Colon (tissue), 2 donors: ENCODE measurements around the gene LMX1B.
"Not testable (repeated sequence)": the region's sequence is repeated elsewhere in the genome, so short reads cannot be mapped to it uniquely, and the experiment has no call there.

ENCODE experiments used
- FAIRE-seq: peaks from 2 replicates; lab custom pipeline; 2012; peaks lifted over from hg19 to GRCh38; lab: Jason Lieb, UNC
- donor health status: control.
- donor health status: control.

LMX1B gene

DNA sequence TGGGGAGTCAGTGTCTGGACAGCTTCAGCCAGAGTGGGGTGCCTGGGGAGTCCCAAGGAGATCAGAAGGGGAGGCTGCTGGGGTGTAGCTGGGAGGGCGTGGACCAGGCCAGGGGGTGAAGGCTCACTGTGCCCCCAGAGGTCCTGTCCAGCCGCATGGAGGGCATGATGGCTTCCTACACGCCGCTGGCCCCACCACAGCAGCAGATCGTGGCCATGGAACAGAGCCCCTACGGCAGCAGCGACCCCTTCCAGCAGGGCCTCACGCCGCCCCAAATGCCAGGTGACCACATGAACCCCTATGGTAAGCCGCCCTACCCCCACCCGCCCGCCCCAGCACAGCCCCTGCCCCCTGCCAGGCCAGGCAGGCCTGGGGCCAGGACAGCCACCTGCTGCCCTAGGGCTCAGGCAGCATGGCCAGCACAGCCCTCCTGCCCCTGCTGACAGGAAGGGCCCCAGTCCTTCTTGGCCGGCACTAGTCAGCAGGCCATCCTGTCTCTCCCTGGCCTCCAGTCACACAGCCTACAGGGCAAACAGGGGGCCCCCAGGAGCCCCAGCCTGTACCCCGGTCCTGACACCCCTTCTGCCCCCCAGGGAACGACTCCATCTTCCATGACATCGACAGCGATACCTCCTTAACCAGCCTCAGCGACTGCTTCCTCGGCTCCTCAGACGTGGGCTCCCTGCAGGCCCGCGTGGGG lies 82.1 kb downstream of the LMX1B start:
- FAIRE-seq = no peak

DNA sequence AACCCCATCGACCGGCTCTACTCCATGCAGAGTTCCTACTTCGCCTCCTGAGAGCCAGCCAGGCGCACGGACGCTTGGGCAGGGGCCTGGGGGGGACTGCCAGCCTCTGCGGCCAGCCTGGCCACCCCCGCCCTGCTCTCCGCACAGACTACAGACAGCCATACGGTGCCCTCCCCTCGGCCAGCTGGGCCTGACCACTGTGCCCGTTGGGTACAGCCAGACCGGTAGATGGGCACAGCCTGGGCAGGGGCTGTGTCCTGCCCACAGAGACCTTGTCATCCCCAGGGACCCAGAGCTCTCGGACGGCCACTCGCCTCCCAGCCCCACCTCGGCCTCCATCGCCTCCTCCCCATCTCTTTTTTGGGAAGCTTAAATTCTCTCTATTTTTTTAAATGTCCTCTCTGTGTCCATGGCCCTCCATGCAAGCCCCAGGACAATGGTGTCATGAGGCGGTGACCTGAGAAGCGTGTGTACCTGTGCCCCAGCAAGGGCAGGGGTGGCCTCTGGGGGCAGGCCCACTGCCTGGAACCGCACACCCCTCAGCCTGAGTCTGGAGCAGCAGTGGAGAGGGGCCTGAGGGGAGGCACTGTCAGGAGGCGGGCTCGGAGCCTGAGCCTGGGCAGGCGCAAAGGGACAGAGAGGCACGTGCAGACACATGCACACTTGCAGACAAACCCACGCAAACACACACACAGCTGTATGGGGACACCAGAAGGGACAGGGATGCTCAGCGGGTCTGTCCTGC lies 82.8 kb downstream of the LMX1B start:
- no peak for FAIRE-seq

DNA sequence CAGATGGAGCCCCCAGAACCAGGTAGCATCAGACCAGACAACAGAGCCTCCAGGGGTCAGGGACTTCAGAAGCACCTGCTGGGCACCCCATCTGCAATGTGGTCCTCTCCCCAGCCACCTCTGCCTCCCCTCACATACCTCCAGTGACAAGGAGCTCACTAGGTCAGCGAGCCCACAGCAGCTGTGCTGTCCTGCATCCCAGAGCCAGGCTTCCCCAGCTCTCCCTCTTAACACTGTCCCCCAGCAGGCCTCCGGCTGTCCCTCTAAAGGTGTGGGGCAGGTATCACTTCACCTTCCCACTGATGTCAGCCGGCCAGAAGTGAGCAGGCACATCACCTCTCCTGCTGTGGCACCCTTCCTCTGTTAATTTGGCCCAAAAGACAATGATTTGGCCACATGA lies 83.6 kb downstream of the LMX1B start:
- FAIRE-seq = no peak

DNA sequence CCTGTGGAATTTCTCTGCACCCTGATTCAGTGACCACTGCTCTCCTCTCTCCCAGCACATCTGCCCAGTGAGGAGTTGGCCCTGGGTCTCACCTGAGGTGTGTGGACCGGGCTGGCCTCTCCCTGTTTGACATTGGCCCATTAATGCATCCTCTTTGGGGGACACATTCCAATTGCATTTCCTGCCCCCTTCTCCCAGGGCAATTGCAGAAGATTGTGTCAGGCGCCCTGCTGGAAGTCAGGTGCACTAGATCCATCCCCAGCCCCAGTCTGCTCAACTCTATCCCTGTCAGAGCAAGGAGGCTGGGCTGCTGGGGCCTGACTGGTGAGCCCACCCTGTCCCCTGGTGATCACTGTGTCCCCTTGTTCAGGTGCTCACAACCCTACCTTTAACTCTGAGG lies 84.5 kb downstream of the LMX1B start:
- FAIRE-seq = no peak

DNA sequence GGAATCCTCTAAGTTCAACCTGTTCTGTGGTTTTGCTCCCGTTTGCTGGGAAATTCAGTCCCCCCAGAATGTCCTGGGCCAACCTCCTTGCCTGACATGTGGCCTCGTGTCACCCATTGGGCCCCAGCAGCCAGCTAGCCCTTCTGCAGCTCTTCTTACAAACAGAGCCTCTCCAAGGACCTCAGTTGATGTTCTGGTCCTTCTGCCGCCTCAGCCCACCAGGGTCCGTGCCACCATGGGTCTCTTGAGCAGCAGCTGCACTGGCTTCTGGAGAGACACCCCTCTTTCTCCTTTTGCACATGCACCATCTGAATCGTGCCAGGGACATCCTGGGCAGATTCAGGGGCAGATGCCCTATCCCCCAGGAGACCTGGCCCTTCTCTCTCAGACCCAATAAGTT lies 85.0 kb downstream of the LMX1B start:
- no peak for FAIRE-seq

DNA sequence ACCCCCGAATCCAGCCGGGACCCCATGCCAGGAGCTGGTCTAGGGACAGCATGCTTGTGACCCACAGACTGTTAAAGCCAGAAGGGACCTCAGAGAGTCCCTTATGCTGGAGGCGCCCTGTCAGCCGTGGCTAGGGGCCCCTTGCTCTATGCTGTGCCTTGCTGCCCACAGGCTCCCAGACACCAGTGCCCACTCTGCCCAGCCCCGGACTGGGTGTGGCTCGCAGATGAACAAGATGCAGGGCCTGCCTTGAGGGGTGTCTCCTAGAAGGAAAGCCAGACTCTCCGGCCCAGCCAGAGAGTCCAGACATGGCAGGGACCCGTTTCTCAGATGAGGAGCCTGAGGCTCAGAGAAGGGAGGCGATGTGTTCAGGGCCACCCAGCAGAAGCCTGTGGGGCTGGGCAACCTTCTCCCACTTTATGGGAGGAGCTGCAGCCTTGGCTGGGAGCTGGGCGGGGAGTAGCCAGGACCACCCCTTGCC lies 85.7 kb downstream of the LMX1B start:
- FAIRE-seq = no peak

DNA sequence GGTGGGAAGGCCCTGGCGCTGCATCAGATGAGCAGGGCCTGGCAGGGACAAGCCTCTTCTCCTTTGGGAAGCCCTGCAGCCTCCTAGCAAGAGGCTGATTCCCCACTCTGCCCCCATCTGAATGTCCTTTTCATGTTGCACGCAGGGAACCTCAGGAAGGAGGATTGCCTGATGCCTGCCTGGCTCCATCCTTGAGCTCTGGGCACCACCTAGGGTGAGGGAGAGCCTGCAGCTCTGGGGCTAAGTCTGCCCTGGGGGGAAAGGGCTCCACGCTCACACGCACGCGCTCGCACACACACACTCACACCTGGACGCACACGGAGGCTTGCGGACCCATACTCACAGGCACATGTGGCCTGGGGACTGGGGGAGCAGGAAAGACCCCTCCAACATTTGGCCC lies 86.6 kb downstream of the LMX1B start:
- no peak for FAIRE-seq

DNA sequence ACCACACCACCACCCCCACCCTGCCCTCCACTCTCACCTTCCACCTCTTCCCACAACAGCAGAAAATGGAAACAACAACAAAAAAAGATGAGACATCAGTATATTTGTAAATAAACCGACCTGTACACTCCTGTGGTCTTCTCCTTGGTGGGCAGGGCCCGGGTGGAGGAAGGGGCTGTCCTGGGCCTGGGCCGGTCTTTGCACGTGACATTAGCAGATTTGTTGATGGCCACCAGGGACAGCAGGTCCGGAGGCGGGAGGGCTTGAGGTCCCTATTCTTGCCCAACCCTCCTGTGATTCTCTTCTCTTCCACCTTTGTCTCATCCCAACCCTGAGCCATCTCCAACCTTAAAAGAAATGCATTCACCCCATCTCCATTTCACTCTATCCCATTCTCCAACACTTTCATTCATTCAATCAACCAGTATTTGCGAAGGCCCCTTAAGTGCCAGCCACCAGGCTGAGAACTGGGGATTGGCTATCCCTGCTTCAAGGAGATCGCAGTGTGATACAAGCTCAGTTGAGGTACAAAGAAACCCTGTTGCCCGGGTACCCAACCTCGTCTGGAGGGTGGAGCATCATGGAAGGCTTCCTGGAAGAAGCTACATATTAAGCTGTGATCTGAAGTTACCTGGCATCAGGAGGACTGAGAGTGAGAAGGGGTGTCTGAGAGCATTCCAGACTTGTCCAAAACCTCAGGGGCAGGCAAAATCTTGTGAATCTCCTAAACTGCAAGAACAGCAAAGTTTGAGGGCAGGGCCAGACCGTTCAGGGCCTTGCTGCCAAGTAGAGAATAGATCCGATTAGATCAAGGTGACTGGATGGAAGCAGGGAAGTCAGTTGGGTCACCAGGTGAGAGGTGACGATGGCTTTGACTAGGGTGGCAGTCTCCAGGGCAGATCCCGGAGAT lies 87.4 kb downstream of the LMX1B start:
- FAIRE-seq = no peak

DNA sequence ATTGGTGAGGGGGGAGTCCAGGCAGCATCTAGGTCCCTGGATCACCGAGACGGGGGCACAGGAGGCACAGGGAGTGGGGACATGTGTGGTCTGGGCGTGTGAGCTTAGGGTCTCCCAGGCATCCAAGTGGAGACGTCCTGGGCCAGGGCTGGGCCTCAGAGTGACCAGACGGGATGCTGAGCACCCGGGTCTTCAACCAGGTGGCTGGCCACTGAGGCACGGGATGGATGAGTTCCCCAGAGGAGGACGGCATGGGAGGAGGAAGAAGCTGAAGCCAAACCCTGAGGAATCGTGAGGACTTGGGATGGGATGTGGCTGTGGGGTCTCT lies 88.0 kb downstream of the LMX1B start:
- no peak for FAIRE-seq

DNA sequence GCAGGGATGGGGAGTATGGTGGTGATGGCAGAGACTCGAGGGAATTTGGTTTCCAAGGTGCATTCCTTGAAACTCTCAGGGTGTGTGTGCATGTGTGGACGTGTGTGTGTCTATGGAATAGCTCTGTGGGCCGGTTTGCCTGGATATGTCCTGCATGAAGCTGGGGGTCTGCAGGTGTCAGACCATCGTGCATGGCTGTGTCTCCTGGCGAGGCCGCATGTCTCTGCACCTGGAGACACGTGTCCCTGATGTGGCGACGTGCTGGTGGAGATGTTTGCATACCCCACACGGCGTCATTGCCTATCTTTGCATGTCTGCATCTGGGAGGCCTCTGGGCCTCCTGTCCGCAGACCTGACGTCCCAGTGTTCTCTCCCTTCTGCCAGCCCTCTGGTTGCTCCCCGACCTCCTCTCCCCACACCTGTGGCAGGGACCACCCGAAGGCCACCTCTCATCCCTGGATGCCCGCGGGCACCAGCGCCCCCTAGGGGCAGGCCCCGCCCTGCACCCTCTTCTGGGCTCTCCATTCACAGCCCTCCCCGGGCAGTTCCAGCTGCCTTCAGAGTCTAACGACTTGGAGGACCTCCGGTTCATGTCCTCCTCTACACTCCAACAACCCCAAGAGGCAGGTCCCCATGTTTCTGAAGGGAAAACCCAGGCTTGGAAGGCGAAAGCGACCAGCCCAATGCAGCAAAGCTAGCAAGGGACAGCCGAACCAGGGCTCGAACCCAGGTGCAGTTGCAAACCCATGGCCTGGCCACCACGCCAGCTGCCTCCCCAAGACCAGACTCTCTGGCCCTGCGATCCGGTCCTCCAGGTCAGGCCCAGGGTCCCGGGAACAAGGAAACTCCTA lies 88.6 kb downstream of the LMX1B start:
- FAIRE-seq = no peak

DNA sequence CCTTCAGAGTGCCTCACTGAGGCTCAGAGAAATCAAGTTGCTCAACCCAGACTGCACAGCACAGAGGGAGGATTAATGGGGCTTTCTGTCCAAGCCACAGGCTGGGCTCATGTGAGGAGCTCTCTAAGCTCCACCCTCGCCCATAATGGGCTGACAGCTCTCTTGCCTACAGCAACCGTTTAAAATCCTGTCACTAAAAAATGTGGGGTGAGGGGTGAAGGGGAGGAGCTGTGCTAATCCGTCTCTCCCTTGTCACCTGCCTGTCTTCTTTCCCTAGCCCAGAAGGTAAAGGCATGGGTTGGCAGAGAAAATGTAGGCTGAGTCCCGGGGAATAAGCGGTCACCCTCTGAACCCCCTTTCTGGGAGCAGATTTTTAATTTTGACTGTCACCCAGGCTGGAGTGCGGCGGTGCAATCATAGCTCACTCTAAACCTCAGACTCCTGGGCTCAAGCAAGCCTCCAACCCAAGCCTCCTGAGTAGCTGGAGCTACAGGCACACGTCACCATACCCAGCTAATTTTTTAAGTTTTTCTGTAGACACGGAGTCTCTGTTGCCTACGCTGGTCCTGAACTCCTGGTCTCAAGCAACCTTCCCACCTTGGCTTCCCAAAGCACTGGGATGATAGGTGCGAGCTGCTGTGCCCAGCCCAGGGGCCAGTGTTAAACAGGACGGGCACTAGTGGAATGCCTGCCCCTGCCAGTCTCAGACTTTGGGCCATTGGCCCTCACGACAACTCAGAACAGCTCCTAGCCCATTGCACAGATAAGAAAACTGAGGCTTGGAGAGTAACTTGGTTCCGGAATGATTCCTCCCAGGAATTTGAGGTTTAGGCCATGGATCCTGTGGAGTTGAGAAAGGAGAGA lies 89.5 kb downstream of the LMX1B start:
- no peak for FAIRE-seq

DNA sequence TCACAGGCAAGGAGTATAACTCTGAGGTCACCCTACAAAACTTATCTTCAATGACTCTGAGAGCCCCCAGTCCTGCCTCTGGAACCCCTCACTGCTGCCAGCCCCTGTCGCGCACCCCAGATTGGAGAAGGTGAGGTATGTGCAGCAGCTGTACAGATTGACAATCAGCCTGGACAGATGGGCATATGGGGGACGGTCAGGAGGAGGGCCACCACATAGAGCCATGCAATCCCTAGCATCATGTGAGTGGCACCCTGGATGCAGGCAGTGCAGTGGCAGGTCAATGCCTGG lies 90.1 kb downstream of the LMX1B start:
- no peak for FAIRE-seq

DNA sequence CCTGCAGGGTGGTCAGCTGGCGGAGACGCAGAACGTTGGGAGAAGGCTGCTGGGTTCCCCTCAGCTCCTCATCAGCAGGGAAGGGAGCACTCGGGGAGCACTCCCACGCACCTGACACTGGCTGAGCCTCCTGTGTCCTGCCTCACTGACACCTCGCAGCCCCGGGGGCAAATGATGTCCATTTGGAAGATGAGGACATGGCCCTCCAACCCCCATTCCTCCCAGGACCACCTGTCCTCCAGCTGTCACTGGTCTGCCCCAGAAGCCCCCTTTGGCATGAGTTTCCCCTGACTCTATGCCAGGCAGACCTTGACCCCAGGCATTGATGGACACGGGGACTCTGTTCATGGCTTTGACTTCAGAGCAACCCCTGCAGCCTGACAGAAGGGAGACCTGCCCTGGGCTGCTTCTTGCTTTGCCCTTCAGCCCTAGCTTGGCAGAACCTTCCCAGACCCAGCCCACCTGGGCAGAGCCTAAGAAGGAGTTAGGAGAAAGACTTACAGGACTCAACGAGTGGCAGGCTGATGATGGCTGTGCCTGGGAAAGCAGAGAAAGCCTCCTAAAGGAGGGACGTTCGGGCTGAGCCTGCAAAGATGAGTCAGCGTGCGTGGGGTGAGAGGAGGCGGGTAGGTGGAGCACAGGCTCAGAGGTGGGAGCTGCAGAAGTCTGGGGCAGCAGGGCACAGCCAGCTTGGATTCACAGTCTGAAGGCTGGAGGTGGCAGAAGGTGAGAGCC lies 90.6 kb downstream of the LMX1B start:
- no peak for FAIRE-seq

DNA sequence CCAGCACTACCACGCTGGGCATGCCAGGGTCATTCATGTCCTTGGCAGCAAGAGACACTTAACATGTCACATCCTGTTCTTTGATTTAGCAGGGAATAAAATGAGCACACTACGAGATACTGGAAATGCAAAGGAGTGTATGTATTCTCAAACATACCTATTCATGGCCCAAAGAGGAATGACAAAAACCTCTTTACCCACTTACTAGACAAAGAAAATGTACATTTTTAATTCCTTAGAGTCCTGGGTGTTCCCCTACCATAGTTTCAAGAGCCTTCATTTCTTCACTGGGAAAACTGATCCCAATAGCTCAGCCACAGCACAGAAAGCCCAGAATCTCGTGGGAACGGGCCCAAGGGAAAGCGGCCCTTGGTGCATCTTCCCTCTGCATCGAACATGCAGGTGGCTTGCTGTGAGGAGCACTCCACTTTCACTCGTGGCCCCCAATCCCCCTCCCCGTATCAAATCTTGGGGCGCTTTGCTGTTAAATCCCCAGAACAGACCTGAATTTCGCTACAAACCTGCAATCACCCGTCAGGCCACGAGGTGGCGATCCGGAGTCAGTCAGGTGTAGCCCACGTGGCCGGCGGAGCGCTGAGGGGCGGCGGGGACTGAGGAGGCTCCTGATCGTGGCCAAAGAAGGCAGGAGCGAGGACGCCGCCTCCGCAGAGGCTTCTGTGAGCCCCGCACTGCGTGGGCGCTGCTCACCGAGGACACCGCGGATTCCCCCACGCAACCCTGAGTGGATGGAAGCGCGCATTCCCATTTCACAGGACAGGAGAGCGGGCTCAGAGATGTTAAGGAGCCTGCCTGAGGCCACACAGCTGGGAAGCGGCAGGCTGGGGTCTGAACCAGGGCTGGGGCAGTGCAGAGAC lies 91.4 kb downstream of the LMX1B start:
- no peak for FAIRE-seq

DNA sequence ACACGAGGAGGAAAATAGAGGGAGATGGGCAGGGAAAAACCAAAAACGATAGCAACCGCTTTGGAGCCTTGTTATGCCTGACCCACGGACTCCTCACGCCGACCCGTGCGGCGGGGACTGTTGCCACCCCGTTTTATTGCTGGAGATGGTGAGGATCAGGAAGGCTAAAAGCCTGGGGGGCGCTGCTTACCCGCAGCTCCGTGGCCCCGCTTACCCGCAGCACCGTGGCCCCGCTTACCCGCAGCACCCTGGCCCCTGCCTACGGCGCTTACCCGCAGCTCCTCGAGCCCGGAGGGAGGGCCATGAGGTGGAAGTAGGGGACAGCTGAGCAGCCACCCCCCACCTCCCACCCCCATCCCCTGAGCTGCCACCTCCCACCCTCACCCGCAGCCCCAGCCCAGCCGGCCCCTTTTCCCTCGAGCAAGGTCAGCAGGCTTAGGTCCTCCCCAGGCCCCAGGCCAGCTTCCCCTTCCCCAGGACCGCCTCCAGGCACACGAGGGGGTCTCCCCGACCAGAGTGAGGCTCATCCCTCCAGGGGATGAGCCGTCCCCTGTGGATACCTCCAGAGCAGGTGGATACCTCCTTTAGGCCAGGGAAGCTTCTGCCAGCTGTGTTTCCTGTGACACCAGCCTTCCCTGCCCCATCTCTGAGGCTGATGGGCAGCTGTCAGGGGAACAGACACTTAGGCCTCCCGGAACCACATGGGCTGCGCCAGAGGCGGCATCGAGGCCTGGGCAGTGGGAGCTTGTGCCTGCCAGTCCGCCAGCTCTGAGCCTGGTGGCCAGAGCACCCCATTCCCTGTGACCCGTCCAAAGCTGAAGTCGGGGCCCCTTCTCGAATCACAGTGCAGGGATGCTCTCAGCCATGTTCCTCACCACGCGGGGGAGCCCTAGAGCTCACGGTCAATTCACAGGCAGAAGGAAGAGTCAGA lies 92.3 kb downstream of the LMX1B start:
- no peak for FAIRE-seq

DNA sequence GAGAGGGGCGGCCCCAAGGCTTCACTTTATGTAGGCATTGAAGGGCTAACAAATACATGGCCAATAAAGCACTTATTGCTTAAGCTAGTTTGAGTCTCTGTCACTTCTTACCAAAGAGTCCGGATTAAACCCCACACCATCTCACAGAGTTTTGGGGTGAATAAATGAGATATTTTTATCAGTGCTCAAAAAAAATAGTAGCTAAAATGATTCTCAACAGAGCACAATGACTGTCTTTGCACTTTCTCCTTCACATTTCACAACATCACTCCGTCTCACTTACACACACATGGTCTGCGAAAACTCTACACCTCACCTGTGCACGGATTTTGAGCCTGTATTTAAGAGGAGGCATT lies 92.9 kb downstream of the LMX1B start:
- no peak for FAIRE-seq

DNA sequence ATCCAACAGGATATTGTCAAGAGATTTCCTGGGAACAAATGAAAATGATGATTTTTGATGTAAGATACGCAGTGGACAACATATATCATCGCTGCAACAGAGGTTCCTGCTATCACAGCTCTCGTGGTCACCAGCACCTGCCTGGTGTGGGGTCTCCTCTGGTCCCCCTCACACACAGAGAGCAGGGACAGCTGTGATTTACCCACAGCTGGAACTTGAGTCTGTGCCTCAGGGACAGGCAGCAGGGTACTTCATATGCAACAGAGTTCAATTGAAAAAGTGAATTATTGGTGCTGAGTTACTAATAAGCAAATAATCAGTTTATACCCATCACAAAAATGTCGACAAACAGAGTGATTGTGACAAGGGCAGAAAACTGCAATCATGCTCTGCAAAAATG lies 93.4 kb downstream of the LMX1B start:
- no peak for FAIRE-seq

DNA sequence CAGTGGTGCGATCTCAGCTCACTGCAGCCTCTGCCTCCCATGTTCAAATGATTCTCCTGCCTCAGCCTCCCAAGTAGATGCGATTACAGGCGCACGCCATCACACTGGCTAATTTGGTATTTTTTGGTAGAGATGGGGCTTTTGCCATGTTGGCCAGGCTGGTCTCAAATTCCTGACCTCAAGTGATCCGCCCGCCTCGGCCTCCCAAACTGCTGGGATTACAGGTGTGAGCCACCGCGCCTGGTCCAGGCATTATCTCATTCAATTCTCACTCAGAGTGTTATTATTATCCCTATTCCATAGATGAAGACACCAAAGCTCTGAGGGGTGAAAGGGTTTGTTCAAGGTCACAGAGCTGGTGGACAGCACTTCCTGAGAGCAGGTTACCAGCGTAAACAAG lies 94.0 kb downstream of the LMX1B start:
- not testable (repeated sequence) for FAIRE-seq
